SK-N-SH (cell line): Measurements from ENCODE around the gene C6orf120.

Experiments
- EP300 ChIP-seq, 2 experiments: IDR thresholded peaks; 2 replicates each; pipeline versions ENCODE4 v1.4.0 to v1.6.1; 2012; ENCODE audit warnings: borderline replicate concordance in 1 of 2, low read depth in 1 of 2, low read length in 1 of 2
- EZH2phosphoT487 ChIP-seq: fragments of 200-600 bp; sonication (generic); IDR thresholded peaks from 2 replicates; pipeline ENCODE4 v1.6.1; 2017; ENCODE audit warnings: low read depth, mixed run types, mild to moderate bottlenecking, antibody characterized with exemption, moderate library complexity, borderline replicate concordance
- POLR2AphosphoS5 ChIP-seq: IDR thresholded peaks from 2 replicates; pipeline ENCODE4 v1.6.1; 2012; ENCODE audit warnings: low read depth, low read length
- RAD21 ChIP-seq: IDR thresholded peaks from 2 replicates; pipeline ENCODE4 v1.6.1; 2012; ENCODE audit warnings: mild to moderate bottlenecking, low read length
- RCOR1 ChIP-seq: fragments of 150-350 bp; IDR thresholded peaks from 2 replicates; pipeline ENCODE4 v1.6.1; 2017; ENCODE audit warnings: antibody characterized with exemption, low read length
- RFX5 ChIP-seq: IDR thresholded peaks from 2 replicates; pipeline ENCODE4 v1.6.1; 2012; ENCODE audit warnings: mild to moderate bottlenecking, improper control_type of control experiment, low read length
- YY1 ChIP-seq: IDR thresholded peaks from 2 replicates; pipeline ENCODE4 v1.4.0; 2012; ENCODE audit warnings: low read depth, mild to moderate bottlenecking
- TF ChIP-seq, protein P1 (sequence below): fragments of 200-600 bp; sonication (generic); IDR thresholded peaks from 2 replicates; pipeline ENCODE4 v1.6.1; 2017; ENCODE audit warnings: antibody characterized with exemption, mild to moderate bottlenecking, moderate library complexity
- TF ChIP-seq, protein P2 (sequence below): fragments of 150-350 bp; IDR thresholded peaks from 2 replicates; pipeline ENCODE4 v1.6.1; 2017; ENCODE audit warnings: antibody characterized with exemption, low read length, low read depth, borderline replicate concordance

DNA sequence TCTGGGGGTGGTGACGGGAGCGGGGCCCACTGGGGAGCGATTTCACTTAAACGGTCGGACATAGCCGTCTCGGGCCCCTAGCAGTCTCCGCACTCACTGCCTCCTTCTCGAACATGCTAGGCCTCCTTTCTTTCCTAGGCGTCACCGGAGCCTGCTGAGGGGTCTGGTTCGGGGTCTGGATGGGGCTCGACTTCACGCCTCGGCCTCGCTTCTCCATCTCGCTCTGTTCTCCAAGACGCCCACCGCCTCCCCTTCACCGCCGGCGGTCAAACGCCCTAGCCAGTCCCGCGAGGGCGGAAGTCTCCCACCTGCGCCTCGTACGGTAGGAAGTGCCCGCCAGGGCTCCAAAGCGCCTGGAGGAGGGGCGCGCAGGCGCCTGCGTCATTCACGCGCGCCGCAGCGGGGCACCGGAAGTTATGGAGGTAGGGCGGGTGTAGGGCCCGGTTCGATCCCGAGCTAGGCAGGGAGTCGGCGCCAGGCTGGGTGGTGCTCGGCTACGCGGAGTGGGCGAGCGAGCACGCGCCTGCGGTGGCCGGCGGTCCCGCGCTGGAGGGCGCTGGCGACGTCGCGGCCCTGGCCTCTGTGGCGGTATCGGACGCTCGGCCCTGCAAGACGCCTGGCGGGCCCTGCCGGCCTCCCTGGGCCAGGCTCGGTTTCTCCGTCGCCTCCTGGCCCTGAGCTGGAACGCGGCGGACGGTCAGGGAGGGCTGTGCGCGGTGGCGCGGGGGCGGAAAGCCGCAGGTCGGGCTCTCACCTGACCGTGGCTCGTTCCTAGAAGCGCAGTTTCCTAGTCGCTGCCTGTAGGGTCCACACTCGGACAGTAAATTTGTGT, 49.5 kb downstream of the C6orf120 start, which contains the start of the genes DYNLT2 and ERMARD:
- TF ChIP-seq, protein P1, sequence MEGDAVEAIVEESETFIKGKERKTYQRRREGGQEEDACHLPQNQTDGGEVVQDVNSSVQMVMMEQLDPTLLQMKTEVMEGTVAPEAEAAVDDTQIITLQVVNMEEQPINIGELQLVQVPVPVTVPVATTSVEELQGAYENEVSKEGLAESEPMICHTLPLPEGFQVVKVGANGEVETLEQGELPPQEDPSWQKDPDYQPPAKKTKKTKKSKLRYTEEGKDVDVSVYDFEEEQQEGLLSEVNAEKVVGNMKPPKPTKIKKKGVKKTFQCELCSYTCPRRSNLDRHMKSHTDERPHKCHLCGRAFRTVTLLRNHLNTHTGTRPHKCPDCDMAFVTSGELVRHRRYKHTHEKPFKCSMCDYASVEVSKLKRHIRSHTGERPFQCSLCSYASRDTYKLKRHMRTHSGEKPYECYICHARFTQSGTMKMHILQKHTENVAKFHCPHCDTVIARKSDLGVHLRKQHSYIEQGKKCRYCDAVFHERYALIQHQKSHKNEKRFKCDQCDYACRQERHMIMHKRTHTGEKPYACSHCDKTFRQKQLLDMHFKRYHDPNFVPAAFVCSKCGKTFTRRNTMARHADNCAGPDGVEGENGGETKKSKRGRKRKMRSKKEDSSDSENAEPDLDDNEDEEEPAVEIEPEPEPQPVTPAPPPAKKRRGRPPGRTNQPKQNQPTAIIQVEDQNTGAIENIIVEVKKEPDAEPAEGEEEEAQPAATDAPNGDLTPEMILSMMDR = 0 out of 2 replicates have a peak, but pooled peaks have one; percentile 6
- TF ChIP-seq EZH2phosphoT487 (no peak), RAD21 (no peak), YY1 (peak; percentile 79), RFX5 (no peak), RCOR1 (peak; percentile 28; the same call in 1 of the 2 replicates), POLR2AphosphoS5 (peak; percentile 92), EP300 (IDR thresholded peaks at IDR 0.05; ENCODE audit: borderline replicate concordance in 1 of 2, low read depth in 1 of 2, low read length in 1 of 2) (peak in 1 of 2 experiments; percentile 23; a peak in 1 of 4 replicates)
- TF ChIP-seq, protein P2, sequence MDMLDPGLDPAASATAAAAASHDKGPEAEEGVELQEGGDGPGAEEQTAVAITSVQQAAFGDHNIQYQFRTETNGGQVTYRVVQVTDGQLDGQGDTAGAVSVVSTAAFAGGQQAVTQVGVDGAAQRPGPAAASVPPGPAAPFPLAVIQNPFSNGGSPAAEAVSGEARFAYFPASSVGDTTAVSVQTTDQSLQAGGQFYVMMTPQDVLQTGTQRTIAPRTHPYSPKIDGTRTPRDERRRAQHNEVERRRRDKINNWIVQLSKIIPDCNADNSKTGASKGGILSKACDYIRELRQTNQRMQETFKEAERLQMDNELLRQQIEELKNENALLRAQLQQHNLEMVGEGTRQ = no peak
